ENCODE data around the gene OR56A5. TPM values are rescaled to one million over a fixed set of nuclear protein-coding genes. Genes with fewer than 3 reads are reported as not detected.

Gene OR56A5
- total and polyA plus RNA-seq, 2 of the 4 experiments (the other 2 are of a cell fraction), result not detected

GRCh38 chr11:5941951-5942350 lies 26.3 kb downstream of the OR56A5 start, which contains the start of gene OR56A3:
Gene OR56A3 (plus strand): TSS chr11:5942251. CDS start chr11:5947347, 5,096 bp downstream.
- Histone ChIP-seq H2BK15ac (ENCODE audit: low read depth, low read length) (no peak within 1 kb of the TSS), H2BK5ac (ENCODE audit: low read depth, low read length, poor library complexity, severe bottlenecking) (no peak within 1 kb of the TSS), H3K9ac (ENCODE audit: low read depth, low read length) (no peak within 1 kb of the TSS), H3K27ac (ENCODE audit: insufficient read depth, low read length) (no peak within 1 kb of the TSS), H4K91ac (ENCODE audit: insufficient read depth, low read depth, low read length) (no peak within 1 kb of the TSS), H3K14ac (replicated peaks; ENCODE audit: low read depth, low read length) (no peak within 1 kb of the TSS), H2AK5ac (ENCODE audit: low read depth, low read length) (no peak within 1 kb of the TSS), H3K36me3 (ENCODE audit: control insufficient read depth, insufficient read depth, low read length) (no peaks in the 10 kb centered on the region), H4K5ac (ENCODE audit: low read depth, low read length) (no peak within 1 kb of the TSS), H3K4me2 (ENCODE audit: low read depth, low read length) (no peak within 1 kb of the TSS), H3K23ac (ENCODE audit: low read depth, low read length) (no peak within 1 kb of the TSS), H3K9me3 (ENCODE audit: control insufficient read depth, insufficient read depth, low read length) (peaks cover 15% of the 10 kb centered on the region), H2AK9ac (replicated peaks; ENCODE audit: low read depth, low read length, poor library complexity) (no peak within 1 kb of the TSS), H3K79me1 (ENCODE audit: low read depth in 1 of 2, low read length in 2 of 2) (no peaks in the 10 kb centered on the region), H2BK20ac (ENCODE audit: low read depth, low read length) (no peak within 1 kb of the TSS), H3K4me1 (ENCODE audit: control insufficient read depth, insufficient read depth, low read length) (no peaks in the 10 kb centered on the region), H2BK120ac (ENCODE audit: low read depth, low read length) (no peak within 1 kb of the TSS), H3K4me3 (ENCODE audit: insufficient read depth, low read depth, low read length) (no peak within 1 kb of the TSS), H3K27me3 (ENCODE audit: control insufficient read depth, insufficient read depth, low read length) (no peaks in the 10 kb centered on the region), H4K8ac (ENCODE audit: low read depth in 2 of 2, low read length in 2 of 2) (no peak within 1 kb of the TSS), H3K18ac (ENCODE audit: low read depth, low read length) (no peak within 1 kb of the TSS), H3K9me1 (ENCODE audit: insufficient read depth, low read length) (no peaks in the 10 kb centered on the region), H3K56ac (ENCODE audit: extremely low read depth, insufficient read depth, low read length) (no peak within 1 kb of the TSS), H4K20me1 (ENCODE audit: insufficient read depth, low read length) (no peaks in the 10 kb centered on the region), H3K4ac (ENCODE audit: low read depth, low read length) (no peak within 1 kb of the TSS), H2AFZ (replicated peaks; ENCODE audit: low read length, poor library complexity) (no peak within 1 kb of the TSS)
- in situ Hi-C loops (cut with MboI; ENCODE audit: low sequenced_read_pairs), result no loop called here
- no peak for DNase-seq
- CTCF ChIA-PET, result no interaction called here
- dilution Hi-C loops (cut with HindIII; ENCODE audit: low sequenced_read_pairs, unreplicated experiment), result no loop called here
- POLR2A ChIA-PET (ENCODE audit: unreplicated experiment), result no interaction called here
- no peak for ATAC-seq (ENCODE audit: low read depth)
- intact Hi-C loops (cut with micrococcal nuclease), result no loop called here
- TF ChIP-seq CEBPB (IDR thresholded peaks at IDR 0.05; ENCODE audit: low read depth, low read length) (no peak), FOS (IDR thresholded peaks at IDR 0.05; ENCODE audit: low read depth, low read length) (no peak), MAFK (IDR thresholded peaks at IDR 0.05; ENCODE audit: low read depth, low read length) (no peak), SMC3 (IDR thresholded peaks at IDR 0.05; ENCODE audit: low read depth, low read length) (no peak), CHD1 (IDR thresholded peaks at IDR 0.05; ENCODE audit: low read depth, low read length) (no peak), POLR2A (IDR thresholded peaks at IDR 0.05; ENCODE audit: low read depth, low read length) (no peak), RCOR1 (IDR thresholded peaks at IDR 0.05; ENCODE audit: insufficient replicate concordance, low read length) (no peak), RFX5 (IDR thresholded peaks at IDR 0.05; ENCODE audit: low read depth, low read length) (no peak), RAD21 (IDR thresholded peaks at IDR 0.05; ENCODE audit: low read length) (no peak), CTCF (conservative IDR thresholded peaks at IDR 0.05; ENCODE audit: low read depth, low read length) (no peak)
- 100% methylated on average over 1 of the region's 3 CpGs; no CpG with 5 or more reads in 1 of the 2 experiments for WGBS, 2 experiments (ENCODE audit: extremely low coverage in 2 of 2, insufficient read length in 1 of 2)
- BruUV-seq (replicated peaks), result no TSS peak
